Measurements from ENCODE around the gene RPTOR.
"Not testable (repeated sequence)": the region's sequence is repeated elsewhere in the genome, so short reads cannot be mapped to it uniquely, and the experiment has no call there.

The RPTOR gene

DNA sequence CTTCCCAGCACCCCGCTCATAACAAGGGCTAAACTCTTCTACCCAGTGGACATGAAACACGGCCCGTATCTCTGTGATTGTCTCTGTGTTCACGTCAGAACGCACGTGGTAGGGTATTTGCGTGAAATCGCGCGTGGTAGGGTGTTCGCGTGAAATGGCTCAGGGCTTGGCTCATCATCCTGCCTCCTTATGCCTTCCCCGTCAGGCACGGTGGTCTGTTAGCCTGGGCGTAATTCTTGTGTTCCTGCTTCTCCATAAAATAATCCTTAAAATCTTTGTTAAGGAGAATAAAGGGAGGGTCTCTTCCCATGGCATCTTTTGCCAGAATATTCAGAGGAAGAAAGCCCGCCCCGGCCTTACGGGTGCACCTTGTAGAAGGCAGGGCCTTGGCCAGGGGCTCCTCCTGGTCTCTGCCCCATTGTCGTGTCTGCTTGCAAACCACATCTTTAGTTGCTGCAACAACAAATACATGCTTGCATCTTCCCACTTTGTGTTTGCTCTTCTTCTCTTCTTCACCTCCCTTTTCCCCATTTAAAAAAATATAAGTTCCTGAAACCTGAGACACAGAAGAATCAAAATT, 330.3 kb downstream of the RPTOR start:
- DNase-seq, result no peak

DNA sequence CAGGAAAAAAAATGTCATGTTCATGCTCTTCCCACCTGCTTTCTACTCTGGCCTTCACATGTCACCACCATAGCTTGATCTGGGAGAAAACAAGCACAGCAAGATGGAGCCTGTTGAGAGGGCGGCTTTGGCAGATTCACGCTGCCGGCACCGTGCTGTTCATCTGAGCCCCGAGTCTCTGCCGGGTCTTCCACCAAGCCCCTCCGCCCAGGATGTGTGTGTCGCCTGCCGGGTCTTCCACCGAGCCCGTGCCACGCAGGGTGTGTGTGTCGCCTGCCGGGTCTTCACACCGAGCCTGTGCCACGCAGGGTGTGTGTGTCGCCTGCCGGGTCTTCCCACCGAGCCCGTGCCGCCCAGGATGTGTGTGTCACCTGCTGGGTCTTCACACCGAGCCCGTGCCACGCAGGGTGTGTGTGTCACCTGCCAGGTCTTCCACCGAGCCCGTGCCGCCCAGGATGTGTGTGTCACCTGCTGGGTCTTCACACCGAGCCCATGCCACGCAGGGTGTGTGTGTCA, 330.9 kb downstream of the RPTOR start:
- not testable (repeated sequence) for DNase-seq

DNA sequence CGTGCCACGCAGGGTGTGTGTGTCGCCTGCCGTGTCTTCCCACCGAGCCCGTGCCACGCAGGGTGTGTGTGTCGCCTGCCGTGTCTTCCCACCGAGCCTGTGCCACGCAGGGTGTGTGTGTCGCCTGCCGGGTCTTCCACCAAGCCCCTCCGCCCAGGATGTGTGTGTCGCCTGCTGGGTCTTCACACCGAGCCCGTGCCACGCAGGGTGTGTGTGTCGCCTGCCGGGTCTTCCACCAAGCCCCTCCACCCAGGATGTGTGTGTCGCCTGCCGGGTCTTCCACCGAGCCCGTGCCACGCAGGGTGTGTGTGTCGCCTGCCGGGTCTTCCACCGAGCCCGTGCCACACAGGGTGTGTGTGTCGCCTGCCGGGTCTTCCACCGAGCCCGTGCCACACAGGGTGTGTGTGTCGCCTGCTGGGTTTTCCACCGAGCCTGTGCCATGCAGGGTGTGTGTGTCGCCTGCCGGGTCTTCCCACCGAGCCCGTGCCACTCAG, 331.9 kb downstream of the RPTOR start:
- DNase-seq, result not testable (repeated sequence)

DNA sequence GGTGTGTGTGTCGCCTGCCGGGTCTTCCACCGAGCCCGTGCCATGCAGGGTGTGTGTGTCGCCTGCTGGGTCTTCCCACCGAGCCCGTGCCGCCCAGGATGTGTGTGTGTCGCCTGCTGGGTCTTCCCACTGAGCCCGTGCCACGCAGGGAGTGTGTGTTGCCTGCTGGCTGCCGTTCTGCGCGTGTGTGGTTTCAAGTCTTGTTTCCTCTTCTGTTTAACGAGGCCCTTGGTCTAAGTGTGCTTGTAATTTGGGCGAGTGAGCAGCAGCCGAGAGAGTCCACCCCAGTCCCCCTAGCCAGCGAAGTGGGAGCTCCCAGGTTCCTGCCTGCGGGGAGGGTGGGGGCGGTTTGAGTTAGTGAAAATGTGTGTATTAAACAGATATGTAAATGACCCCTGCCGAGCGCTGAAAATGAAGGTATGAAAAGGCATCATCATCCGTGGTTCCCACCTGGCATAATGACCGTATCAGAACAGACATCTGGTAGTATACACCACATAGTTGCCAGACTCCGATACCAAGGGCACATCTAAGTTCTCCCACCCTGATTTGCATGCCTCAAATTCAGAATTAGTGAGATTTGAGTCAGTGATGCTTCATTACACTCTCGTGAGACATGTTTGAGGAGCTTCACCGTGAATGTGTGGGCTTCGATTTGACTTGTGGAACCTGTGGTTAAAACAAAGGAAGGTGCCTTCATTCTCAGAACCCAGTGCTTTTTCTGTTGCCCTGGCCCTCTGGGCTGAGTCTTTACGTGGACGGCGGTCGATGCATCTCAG, 332.5 kb downstream of the RPTOR start:
- no peak for DNase-seq

DNA sequence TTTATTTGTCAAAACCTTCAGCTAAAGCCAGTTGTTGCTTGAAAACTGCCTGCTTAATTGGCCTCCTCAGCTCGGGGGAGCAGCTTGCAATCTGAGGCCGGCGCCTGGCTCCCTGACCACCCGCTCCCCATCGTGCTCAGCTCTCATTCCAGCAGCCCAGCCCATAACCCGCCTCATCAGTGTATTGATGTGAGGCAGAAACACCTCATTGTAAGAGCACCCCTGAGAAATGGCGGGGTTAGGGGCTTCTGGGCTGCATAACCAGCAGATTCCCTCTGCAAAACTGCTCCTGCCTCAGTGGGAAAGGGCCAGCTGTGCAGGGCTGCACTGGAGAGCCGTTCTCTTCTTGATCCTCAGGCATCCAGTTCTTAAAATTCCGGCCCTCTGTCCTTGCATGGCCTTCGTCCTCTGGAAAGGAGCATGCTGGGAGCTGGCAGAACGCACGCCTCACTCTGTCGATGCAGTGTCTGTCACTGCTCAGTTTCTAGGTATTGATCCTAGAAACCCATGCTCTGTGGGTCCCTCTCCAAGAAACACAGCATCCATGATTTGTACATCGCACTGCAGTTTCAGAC, 333.2 kb downstream of the RPTOR start:
- no peak for DNase-seq

DNA sequence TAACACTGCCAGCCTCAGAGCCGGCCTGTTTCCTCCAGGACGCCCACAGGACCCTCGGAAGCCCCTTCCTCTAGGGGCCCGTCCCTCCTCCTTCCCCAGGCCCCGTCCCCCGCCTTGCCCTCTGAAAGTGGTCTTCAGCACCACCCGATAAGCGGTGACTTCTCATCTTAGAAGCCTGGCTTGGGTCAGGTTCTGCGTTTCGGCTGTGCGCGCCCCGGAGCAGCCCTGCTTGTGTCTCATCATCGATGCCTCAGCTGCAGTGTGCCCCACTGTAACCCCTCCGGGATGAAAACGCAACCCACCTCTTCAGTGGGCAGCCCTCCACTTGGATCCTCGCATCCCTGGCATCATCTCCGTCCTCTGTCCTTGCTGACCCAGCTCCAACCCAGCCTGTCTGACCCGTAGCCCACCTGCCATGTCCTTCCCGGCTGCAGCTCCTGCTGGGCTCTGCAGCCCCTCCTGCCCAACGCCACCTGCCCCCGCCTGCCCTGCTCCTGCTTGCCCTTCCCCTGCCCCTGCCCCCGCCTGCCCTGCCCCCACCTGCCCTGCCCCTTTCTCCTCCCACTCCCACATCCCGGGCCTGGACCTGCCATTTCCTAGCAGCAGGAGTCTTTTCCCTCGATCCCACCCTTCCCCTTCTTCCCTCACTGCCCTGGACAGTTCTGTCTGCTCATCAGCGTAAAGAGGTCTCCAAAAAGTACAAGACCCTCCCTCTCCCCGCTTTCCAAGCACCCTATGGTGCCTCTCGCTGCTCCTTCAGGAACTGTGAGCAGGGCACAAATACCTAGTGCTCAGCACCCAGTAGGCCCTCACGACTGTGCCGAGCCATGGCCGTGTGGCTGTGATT, 334.5 kb downstream of the RPTOR start:
- DNase-seq, result no peak

DNA sequence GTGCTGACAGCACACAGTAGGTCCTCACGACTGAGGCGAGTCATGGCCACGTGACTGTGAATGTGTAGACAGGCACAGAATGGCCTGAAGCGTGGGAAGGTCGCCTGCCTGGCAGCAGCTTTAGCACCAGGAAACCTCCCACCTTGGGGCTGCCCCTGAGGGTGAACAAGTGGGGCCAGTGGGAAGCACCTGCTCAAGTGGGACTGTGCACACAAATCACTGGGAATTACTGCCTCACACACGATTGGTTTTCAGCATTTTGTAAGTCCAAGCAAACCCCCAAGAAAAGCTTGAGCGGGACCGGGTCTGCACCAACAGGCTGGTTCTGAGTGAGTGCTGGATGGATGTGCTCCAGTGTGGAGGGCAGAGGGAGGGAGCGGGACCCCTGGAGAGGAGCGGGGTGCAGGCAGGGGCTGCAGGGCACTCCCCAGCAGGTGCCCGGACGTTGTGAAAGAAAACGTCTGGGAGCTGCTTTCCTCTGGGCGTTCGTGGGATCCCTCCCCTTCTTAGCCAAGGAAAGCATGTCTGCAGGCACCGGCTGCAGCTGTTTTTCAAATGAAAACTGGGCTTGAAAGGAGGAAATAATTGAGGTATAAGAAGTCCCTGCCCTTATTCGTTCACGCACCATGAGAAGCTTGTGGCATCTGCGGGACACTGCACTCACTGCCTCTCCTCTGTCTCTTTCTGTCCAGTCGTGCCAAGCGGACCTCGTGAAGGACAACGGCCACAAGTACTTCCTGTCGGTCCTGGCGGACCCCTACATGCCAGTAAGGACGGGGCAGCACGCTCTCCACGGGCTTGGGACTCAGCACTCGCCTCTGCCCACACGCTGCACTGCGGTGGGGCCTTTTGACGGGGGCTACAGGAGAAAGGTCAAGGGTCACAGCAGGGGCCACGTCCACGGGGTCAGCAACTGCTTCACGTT, 335.3 kb downstream of the RPTOR start:
- no peak for DNase-seq

DNA sequence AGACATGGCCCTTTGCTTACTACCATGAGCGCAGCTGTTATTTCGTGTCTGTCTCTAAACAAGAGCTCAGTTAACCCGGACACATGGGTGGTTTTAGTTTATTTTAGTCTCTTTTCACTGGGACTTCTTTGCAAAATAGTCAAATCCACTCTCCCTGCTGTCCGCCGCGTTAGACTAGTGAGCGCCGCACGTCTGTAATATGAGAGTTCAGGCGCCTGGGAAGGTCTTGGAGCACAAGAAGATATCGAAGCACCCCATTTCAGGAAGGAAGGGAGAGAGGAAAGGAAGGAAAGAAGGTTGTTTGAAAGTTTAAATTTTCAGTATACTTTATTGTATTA, 336.0 kb downstream of the RPTOR start:
- DNase-seq, result no peak

DNA sequence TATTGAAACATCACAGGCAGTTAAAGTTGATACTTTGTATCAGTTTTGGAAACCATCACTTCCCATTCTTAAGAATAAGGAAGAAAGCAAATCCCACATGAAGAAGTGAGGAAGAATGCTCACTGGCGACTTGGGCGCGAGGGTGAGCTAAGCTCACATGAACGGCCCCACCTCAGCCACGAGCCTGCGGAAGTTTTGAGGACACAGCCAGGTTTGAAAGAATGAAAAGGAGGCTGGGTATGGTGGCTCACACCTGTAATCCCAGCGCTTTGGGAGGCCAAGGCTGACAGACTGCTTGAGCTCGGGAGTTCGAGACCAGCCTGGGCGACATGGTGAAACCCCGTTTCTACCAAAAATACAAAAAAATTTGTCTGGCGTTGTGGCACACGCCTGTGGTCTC, 336.7 kb downstream of the RPTOR start:
- DNase-seq, result no peak

DNA sequence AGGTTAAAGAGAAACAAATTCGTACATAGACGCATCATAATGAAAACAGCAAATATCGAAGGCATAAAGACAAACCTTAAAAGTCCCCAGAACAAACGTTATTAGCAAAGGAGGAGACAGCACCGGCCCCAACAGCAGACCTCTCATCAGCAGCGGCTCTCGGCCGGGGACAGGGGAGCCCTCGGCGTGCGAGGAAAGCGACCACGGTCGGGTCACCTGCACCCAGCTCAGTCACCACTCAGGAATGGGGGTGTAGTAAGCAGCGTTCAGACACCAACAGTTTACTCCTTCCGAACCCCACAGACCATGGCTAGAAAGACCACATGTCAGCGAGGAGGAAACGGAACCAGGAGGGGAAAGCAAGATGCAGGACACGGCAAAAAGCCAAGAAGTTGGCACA, 337.7 kb downstream of the RPTOR start:
- DNase-seq, result no peak

DNA sequence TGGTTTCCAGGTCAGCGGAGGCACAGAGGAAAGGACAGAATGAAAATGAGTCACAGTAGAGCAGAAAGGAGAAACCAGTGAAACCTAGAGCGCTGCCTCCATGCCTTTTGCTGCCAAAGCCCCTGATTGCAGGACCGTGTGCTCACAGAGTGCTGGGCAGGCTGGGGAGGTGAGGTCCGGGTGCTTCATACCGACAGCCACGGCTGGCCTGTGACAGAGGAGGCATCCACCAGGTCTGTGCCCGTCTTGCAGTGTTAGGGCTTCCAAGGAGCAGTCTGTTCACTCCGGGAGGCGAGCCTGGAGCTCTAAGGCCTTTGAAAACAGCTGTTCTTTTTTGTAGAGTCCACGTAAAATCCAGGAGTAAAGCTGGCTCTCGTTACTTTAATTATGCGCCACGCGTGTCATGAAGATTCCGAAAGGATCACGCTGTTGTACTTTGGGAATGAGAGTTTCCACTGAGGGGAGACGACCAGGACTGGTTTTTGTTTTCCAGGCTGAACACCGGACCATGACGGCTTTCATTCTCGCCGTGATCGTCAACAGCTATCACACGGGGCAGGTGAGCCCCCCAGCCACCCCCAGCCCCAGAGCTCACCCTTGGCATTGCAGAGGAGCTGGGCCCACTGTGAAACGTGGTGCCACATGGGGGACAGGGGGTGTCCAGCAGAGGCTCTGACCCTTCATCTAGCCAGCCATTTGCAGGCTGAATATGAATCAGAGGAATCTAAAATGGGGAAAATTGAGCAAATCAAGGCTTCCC, 338.5 kb downstream of the RPTOR start:
- no peak for DNase-seq

DNA sequence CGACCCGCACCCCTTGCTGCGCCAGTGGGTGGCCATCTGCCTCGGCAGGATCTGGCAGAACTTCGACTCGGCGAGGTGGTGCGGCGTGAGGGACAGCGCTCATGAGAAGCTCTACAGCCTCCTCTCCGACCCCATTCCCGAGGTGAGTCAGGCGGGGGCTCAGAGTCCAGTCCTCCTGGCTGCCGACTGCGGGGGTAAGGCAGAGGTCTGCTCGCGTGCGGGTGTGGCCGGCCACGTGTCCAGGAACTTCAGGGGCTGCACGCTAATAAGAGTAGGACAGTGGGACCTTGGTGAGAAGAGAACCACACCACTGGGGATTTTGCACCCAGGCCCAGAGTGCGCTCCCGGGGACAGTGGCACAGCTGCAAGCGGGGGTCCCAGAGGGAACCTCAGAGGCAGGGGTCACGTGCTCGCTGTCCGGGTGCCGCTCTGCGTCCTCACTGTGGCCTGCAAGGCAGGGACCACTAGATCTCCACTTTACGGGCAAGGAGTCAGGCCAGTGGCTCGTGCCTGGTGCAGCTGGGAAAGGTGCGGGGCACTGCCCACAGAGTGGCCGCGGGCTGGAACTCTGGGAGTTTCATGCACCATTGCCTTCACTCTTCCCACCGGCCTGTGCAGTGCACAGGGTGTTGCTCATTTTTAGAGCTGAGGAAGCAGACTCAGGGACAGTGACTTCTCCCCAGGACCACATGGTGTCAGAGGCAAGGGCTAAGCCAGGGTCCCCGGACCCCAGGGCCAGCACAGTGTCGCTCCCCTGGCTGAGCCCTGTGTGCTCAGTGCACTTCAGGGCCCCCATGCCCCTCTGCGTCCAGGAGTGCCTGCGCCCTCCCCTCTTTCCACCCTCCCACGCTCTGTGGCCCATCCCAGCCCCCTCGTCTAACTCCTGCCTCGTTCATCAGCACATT, 339.4 kb downstream of the RPTOR start:
- DNase-seq, result no peak

DNA sequence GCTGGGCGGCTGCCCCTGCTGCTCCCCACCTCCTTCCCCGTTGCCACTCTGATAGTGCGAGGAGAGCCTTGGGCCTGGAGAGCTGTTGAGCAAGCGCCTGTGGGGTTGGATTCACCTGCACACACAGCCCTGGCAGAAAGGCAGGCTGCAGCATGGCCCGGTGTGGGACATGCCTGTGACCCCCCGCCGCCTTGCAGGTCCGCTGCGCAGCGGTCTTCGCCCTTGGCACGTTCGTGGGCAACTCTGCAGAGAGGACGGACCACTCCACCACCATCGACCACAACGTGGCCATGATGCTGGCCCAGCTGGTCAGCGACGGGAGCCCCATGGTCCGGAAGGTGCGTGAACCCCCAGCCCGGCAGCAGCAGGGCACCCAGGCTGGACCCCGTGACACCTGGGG, 340.2 kb downstream of the RPTOR start:
- no peak for DNase-seq

DNA sequence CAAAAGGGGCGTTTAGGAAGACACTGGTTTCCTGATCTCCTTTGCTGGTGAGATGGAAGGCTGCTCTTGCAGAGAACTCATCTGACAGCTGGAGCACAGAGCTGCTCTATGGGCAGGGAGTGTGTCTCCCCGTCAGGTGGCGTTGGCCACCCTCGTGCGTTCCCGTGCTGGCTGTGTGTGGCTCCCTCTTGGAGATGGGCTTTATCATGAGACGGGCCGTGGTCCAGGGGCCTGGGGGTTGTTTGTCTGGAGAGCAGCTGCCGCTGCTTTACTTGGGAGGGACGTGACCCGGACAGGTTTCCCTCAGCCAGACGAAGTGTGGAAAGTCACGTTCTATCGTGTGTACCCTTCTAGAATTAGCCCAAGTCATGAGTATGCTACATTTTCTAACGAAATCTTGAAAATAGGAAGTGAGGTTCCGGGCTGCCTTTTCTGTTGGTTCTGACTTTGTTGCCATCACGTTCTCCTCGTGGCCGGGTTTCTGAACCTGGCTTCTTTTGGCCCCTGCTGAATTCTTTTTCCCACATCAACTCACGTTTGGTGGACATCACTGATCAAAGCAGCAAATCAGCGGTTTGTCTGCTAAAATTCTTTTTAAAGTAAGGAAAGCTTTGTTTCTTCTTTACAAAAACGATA, 341.4 kb downstream of the RPTOR start:
- DNase-seq, result no peak

DNA sequence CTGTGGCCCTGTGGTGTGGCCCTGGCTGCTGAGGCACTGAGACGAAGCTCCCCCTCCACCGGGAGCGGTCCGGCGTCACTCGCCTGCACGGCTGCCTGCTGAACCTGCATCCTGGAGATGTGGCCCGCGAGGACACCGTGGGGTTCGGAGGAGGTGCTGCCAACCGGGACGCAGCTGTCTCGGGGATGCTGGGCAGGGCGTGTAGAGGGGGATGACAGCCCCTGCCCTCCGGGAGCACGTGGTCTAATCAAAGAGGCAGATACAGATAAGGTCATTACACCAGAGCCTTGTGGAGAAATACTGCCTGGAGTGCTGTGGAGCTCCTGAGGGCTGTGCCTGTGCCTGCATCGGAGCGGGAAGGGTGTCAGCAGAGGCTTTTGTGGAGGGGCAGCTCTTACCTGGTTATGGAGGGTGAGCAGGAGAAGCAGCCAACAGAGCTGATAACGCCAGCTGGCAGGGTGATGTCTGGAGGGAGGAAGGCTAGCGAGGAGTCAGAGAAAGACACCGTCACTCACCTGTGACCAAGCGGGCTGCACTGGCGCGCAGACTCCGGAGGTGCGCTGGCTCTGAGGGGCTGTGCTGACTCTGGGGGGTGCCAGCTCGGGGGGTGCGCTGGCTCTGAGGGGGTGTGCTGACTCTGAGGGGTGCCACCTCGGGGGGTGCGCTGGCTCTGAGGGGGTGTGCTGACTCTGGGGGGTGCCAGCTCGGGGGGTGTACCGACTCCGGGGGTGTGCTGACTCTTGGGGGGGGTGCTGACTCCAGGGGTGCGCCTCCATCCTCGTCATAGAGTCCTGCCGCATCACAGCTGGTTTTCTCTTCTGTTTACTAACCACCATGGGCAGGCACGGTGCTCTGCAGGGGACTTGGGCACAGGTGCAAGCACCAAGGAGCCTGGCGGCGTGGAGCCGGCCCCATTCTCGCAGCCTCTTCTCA, 342.3 kb downstream of the RPTOR start:
- DNase-seq, result no peak

DNA sequence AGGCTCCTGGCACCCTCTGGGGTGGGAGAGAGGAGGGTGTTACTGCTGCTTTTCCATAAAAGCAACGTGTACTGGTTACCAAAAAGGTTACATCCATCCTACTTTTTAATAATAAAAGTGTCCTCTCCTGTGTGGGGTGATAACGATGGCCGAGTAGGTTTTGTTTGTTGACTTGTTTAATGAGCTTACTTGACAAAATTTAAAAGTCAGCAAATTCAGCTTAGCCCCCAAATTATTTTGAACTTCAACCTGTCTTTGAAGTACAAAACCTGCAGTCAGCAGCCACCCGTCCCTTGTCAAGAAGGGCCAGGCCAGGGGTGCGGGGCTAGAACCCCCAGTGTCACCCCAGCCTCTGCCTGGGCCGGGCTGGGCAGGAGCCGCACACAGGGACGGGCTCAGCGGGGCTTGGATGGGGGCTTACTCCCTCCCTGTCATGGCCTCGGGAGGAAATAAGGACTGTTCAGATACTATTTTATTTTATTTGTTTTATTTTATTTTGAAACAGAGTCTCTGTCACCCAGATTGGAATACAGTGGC, 343.1 kb downstream of the RPTOR start:
- DNase-seq, result no peak

DNA sequence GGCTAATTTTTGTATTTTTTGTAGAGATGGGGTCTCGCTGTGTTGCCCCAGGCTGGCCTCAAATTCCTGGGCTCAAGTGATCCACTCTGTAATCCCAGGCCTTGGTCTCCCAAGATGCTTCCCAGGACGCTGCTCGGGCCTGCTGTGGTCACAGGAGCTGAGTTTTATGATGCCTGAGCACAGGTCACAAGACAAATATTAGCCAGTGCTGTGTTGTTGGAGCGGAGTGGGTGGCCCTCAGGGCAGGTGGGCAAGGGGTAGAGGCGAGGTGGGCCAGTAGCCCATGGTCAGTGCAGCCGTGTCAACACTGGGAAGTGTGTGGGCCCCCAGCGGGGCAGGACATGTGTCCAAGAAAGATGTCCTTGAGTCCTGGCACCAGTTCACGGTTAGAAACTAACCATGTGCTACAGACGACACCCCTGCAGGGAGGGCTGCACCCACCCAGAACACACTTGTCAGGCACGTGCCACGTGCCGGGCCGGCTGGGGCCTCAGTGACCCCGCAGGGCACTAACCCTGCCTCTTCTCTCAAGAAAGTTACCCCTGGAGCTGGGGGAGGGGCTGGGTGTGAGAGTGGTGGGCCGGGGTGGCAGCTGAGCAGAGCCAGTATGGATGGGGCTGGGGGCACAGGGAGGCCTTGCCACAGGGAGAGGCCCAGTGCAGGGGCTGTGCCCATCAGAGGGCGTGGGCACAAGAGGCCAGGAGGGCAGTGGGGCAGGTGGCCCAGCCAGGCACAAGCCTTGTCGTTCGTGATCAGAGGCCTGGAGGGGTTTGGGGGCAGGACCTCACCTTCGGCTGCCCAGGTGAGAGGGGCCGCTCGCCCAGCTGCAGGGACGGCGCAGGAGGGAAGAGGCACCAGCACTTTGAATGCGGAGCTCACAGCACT, 343.9 kb downstream of the RPTOR start:
- no peak for DNase-seq
